Caco-2 (cell line): ENCODE data around the gene C3orf52. TPM values are rescaled to one million over a fixed set of nuclear protein-coding genes. Genes with fewer than 3 reads are reported as not detected.

ENCODE experiments used
- BruUV-seq: library from RNA; stranded (reverse); fragments of 400-500 nt; replicated peaks from 2 replicates; lab custom pipeline; 2021; lab: Mats Ljungman, UMichigan
- CTCF ChIA-PET: fragments of 300-600 bp; sonication (Branson Sonifier 250); formaldehyde crosslinking; loops from one replicate; lab custom pipeline; 2022; ENCODE audit warnings: antibody characterized with exemption; lab: Charles Lee
- POLR2A ChIA-PET: fragments of 300-600 bp; sonication (Branson Sonifier 250); formaldehyde crosslinking; loops from one replicate; lab custom pipeline; 2022; ENCODE audit warnings: antibody characterized with exemption; lab: Charles Lee
- DNase-seq, 2 experiments: peaks; one replicate each; pipeline versions ENCODE4 v3.0.0 to v3.0.0-alpha.2; 2020 to 2022
- H3K27me3 ChIP-seq: replicated peaks from 2 replicates; pipeline ENCODE4 v1.6.0; 2011; ENCODE audit warnings: low read length; ENCODE audit not compliant: control insufficient read depth, insufficient read depth
- H3K36me3 ChIP-seq: 2 replicates; pipeline ENCODE4 v1.5.1; 2011; ENCODE audit warnings: low read length; ENCODE audit not compliant: control insufficient read depth, insufficient read depth
- H3K4me1 ChIP-seq: fragments of 250-450 bp; sonication (Bioruptor Pico); 2 replicates; pipeline ENCODE4 v1.5.1; 2020; ENCODE audit warnings: mild to moderate bottlenecking
- H3K4me3 ChIP-seq: 2 replicates; pipeline ENCODE4 v1.5.1; 2011; ENCODE audit warnings: low read depth, mild to moderate bottlenecking, control low read depth, low read length
- H3K9me3 ChIP-seq: fragments of 250-450 bp; sonication (Bioruptor Pico); 2 replicates; pipeline ENCODE4 v1.5.1; 2020; ENCODE audit warnings: mild to moderate bottlenecking, moderate library complexity
- H3K27ac Mint-ChIP-seq: one replicate; pipeline ENCODE4 v1.8.0; 2022; ENCODE audit warnings: mixed read lengths; ENCODE audit not compliant: unreplicated experiment
- H3K27me3 Mint-ChIP-seq: one replicate; pipeline ENCODE4 v1.8.0; 2022; ENCODE audit warnings: mixed read lengths; ENCODE audit not compliant: insufficient read depth, unreplicated experiment
- H3K36me3 Mint-ChIP-seq: one replicate; pipeline ENCODE4 v1.8.0; 2022; ENCODE audit warnings: mild to moderate bottlenecking, mixed read lengths; ENCODE audit not compliant: insufficient read depth, unreplicated experiment
- H3K4me1 Mint-ChIP-seq: one replicate; pipeline ENCODE4 v1.8.0; 2022; ENCODE audit warnings: low read depth, mixed read lengths; ENCODE audit not compliant: unreplicated experiment
- H3K4me3 Mint-ChIP-seq: one replicate; pipeline ENCODE4 v1.8.0; 2022; ENCODE audit warnings: mild to moderate bottlenecking, moderate library complexity, mixed read lengths; ENCODE audit not compliant: unreplicated experiment
- H3K9me3 Mint-ChIP-seq: one replicate; pipeline ENCODE4 v1.8.0; 2022; ENCODE audit warnings: mixed read lengths; ENCODE audit not compliant: unreplicated experiment
- CTCF ChIP-seq, 2 experiments: fragments of 200-600 bp in 1 of 2; IDR thresholded peaks; 1 replicate in 1 of 2; 2 replicates in 1 of 2; pipeline versions ENCODE4 v1.5.1 to v1.8.0; 2011 to 2022; ENCODE audit warnings: antibody characterized with exemption in 1 of 2, control low read depth in 1 of 2, inconsistent platforms in 1 of 2, low read depth in 1 of 2, low read length in 1 of 2, mild to moderate bottlenecking in 1 of 2, moderate library complexity in 1 of 2; ENCODE audit not compliant: insufficient read depth in 1 of 2, severe bottlenecking in 1 of 2, unreplicated experiment in 1 of 2
- intact Hi-C: fragments of 100-400 bp; cut with micrococcal nuclease; formaldehyde crosslinking; loops from one replicate; pipeline ENCODE4 v1.10.0; 2022; ENCODE audit not compliant: unreplicated experiment
- total RNA-seq: library from RNA; stranded (reverse); gene quantifications from 2 replicates; pipeline ENCODE4 v1.2.3, GENCODE V29; 2022

The C3orf52 gene
- total RNA-seq, 1 experiment from 2014 or later = 64.5 TPM

- peaks cover 59% of the 10 kb centered on the region for H3K36me3 Mint-ChIP-seq
- Histone ChIP-seq H3K36me3 (no peaks in the 10 kb centered on the region), H3K4me1 (peaks cover 76% of the 10 kb centered on the region), H3K27me3 (no peaks in the 10 kb centered on the region), H3K9me3 (no peaks in the 10 kb centered on the region), H3K4me3 (peak overlapping the region; percentile 74)
- H3K9me3 Mint-ChIP-seq = no peaks in the 10 kb centered on the region
- no TSS peak for BruUV-seq
- ChIA-PET POLR2A (no interaction called here), CTCF (no interaction called here)
- intact Hi-C loops = loop anchor here (5.0 kb wide), 1 partner anchor 355 kb away; no protein-coding TSS in a partner anchor
- DNase-seq = no peak
- peaks cover 64% of the 10 kb centered on the region for H3K4me1 Mint-ChIP-seq
- peak overlapping the region; percentile 94 for H3K27ac Mint-ChIP-seq
- H3K4me3 Mint-ChIP-seq = peak overlapping the region; percentile 73
- H3K27me3 Mint-ChIP-seq = no peaks in the 10 kb centered on the region
- no peak for TF ChIP-seq CTCF (IDR thresholded peaks at IDR 0.05; ENCODE audit: insufficient read depth in 1 of 2, low read depth in 1 of 2, low read length in 1 of 2, severe bottlenecking in 1 of 2, unreplicated experiment in 1 of 2)
Measured at GRCh38 chr3:112087746-112088145, 1.6 kb downstream of the C3orf52 start.

- Histone ChIP-seq H3K9me3 (no peaks in the 10 kb centered on the region), H3K27me3 (no peaks in the 10 kb centered on the region), H3K36me3 (no peaks in the 10 kb centered on the region), H3K4me3 (no peak overlapping the region), H3K4me1 (peaks cover 71% of the 10 kb centered on the region)
- peak overlapping the region; percentile 73 for H3K4me3 Mint-ChIP-seq
- H3K27ac Mint-ChIP-seq = peak overlapping the region; percentile 94
- peaks cover 69% of the 10 kb centered on the region for H3K36me3 Mint-ChIP-seq
- no peaks in the 10 kb centered on the region for H3K27me3 Mint-ChIP-seq
- H3K4me1 Mint-ChIP-seq = peaks cover 64% of the 10 kb centered on the region
- CTCF ChIA-PET = no interaction called here
- H3K9me3 Mint-ChIP-seq = no peaks in the 10 kb centered on the region
- POLR2A ChIA-PET = no interaction called here
- intact Hi-C loops = loop anchor here (5.0 kb wide), 1 partner anchor 357 kb away; no protein-coding TSS in a partner anchor
- no peak for DNase-seq
- no TSS peak for BruUV-seq
- TF ChIP-seq CTCF (IDR thresholded peaks at IDR 0.05; ENCODE audit: insufficient read depth in 1 of 2, low read depth in 1 of 2, low read length in 1 of 2, severe bottlenecking in 1 of 2, unreplicated experiment in 1 of 2) = no peak
Measured at GRCh38 chr3:112088944-112089343, 2.8 kb downstream of the C3orf52 start.

- H3K4me1 Mint-ChIP-seq = peaks cover 52% of the 10 kb centered on the region
- peak overlapping the region; percentile 57 for H3K4me3 Mint-ChIP-seq
- peaks cover 73% of the 10 kb centered on the region for H3K36me3 Mint-ChIP-seq
- no peaks in the 10 kb centered on the region for H3K27me3 ChIP-seq
- no peak for DNase-seq
- intact Hi-C loops = loop anchor here (2.0 to 5.0 kb wide), 3 partner anchors 15 to 358 kb away; no protein-coding TSS in a partner anchor
- no peaks in the 10 kb centered on the region for H3K9me3 ChIP-seq
- BruUV-seq = no TSS peak
- H3K4me1 ChIP-seq = peaks cover 60% of the 10 kb centered on the region
- ChIA-PET POLR2A (interaction anchor here (0.6 kb wide), 1 partner anchor 19 kb away, joined by 3 read pairs; no protein-coding TSS in a partner anchor), CTCF (interaction anchor here (1.9 kb wide), 1 partner anchor 21 kb away, joined by 7 read pairs; no protein-coding TSS in a partner anchor)
- peak overlapping the region; percentile 94 for H3K27ac Mint-ChIP-seq
- H3K27me3 Mint-ChIP-seq = no peaks in the 10 kb centered on the region
- H3K9me3 Mint-ChIP-seq = no peaks in the 10 kb centered on the region
- TF ChIP-seq CTCF (IDR thresholded peaks at IDR 0.05; ENCODE audit: insufficient read depth in 1 of 2, low read depth in 1 of 2, low read length in 1 of 2, severe bottlenecking in 1 of 2, unreplicated experiment in 1 of 2) = no peak
- H3K36me3 ChIP-seq = peaks cover 2% of the 10 kb centered on the region; the same call in 1 of the 2 replicates
- H3K4me3 ChIP-seq = no peak overlapping the region
Measured at GRCh38 chr3:112089956-112090886, 4.0 kb downstream of the C3orf52 start.
